ENCODE measurements around the gene BRAF.
"Not testable (repeated sequence)": the region's sequence is repeated elsewhere in the genome, so short reads cannot be mapped to it uniquely, and the experiment has no call there.

BRAF gene

GRCh38 chr7:140695381-140695780 is 229.3 kb downstream of the BRAF start:
- no peak for DNase-seq (ENCODE audit: low read depth, low spot score)
- TF ChIP-seq SUZ12 (IDR thresholded peaks at IDR 0.05; ENCODE audit: extremely low read depth, insufficient read depth, insufficient read length) (no peak), ZNF274 (IDR thresholded peaks at IDR 0.05; ENCODE audit: low read depth, low read length) (no peak), YY1 (IDR thresholded peaks at IDR 0.05; ENCODE audit: insufficient read depth, insufficient read length) (no peak)
- Histone ChIP-seq H3K9ac (ENCODE audit: insufficient read length, low read depth) (no peak overlapping the region), H3K9me3 (ENCODE audit: insufficient read depth, low read length) (no peaks in the 10 kb centered on the region), H3K27me3 (ENCODE audit: insufficient read depth, insufficient read length) (no peaks in the 10 kb centered on the region), H3K4me1 (ENCODE audit: insufficient read depth, insufficient read length) (no peaks in the 10 kb centered on the region), H3K36me3 (ENCODE audit: insufficient read depth, insufficient read length, low read length) (peaks cover 7% of the 10 kb centered on the region), H3K4me3 (ENCODE audit: insufficient read length, low read depth) (no peak overlapping the region)

DNA sequence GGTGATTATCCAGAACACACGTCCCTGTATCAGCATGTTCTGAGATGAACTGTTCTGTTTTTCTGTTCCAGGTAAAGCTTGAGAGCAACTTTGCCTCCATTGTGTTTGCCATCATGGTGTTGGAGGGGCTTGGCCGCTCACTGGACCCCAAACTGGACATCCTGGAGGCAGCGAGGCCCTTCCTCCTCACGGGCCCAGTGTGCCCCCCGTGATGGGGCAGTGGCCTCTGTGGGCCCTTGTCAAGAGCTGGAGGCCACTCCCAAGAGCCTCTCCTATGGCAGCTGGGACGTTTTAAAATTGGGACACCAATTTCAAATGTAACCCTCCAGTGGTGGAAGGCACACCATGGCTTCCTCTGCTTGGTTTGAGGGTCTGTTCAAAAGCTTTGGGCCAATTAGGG is 230.1 kb downstream of the BRAF start:
- H3K27me3 ChIP-seq (ENCODE audit: insufficient read depth, insufficient read length), result no peaks in the 10 kb centered on the region
- H3K9ac ChIP-seq (ENCODE audit: insufficient read length, low read depth), result no peak overlapping the region
- TF ChIP-seq SUZ12 (IDR thresholded peaks at IDR 0.05; ENCODE audit: extremely low read depth, insufficient read depth, insufficient read length), result no peak
- no peak for TF ChIP-seq YY1 (IDR thresholded peaks at IDR 0.05; ENCODE audit: insufficient read depth, insufficient read length)
- TF ChIP-seq ZNF274 (IDR thresholded peaks at IDR 0.05; ENCODE audit: low read depth, low read length), result no peak
- H3K4me3 ChIP-seq (ENCODE audit: insufficient read length, low read depth), result no peak overlapping the region
- no peaks in the 10 kb centered on the region for H3K4me1 ChIP-seq (ENCODE audit: insufficient read depth, insufficient read length)
- DNase-seq (ENCODE audit: low read depth, low spot score), result no peak
- no peaks in the 10 kb centered on the region for H3K9me3 ChIP-seq (ENCODE audit: insufficient read depth, low read length)
- peaks cover 10% of the 10 kb centered on the region for H3K36me3 ChIP-seq (ENCODE audit: insufficient read depth, insufficient read length, low read length)

- H3K36me3 ChIP-seq (ENCODE audit: insufficient read depth, insufficient read length, low read length), result not testable (repeated sequence)
Observed at GRCh38 chr7:140693849-140694248, 230.9 kb downstream of the BRAF start.

GRCh38 chr7:140691376-140692045 is 233.2 kb downstream of the BRAF start:
- no peak overlapping the region for H3K4me3 ChIP-seq (ENCODE audit: insufficient read length, low read depth)
- no peak for DNase-seq (ENCODE audit: low read depth, low spot score)
- H3K36me3 ChIP-seq (ENCODE audit: insufficient read depth, insufficient read length, low read length), result peaks cover 8% of the 10 kb centered on the region
- no peaks in the 10 kb centered on the region for H3K9me3 ChIP-seq (ENCODE audit: insufficient read depth, low read length)
- H3K9ac ChIP-seq (ENCODE audit: insufficient read length, low read depth), result no peak overlapping the region
- TF ChIP-seq YY1 (IDR thresholded peaks at IDR 0.05; ENCODE audit: insufficient read depth, insufficient read length) (no peak), SUZ12 (IDR thresholded peaks at IDR 0.05; ENCODE audit: extremely low read depth, insufficient read depth, insufficient read length) (no peak), ZNF274 (IDR thresholded peaks at IDR 0.05; ENCODE audit: low read depth, low read length) (no peak)
- H3K27me3 ChIP-seq (ENCODE audit: insufficient read depth, insufficient read length), result no peaks in the 10 kb centered on the region
- H3K4me1 ChIP-seq (ENCODE audit: insufficient read depth, insufficient read length), result no peaks in the 10 kb centered on the region

More at GRCh38 chr7:140693849-140694248, 230.9 kb downstream of the BRAF start:
- not testable (repeated sequence) for DNase-seq (ENCODE audit: low read depth, low spot score); H3K4me1 ChIP-seq (ENCODE audit: insufficient read depth, insufficient read length); H3K9ac ChIP-seq (ENCODE audit: insufficient read length, low read depth); H3K27me3 ChIP-seq (ENCODE audit: insufficient read depth, insufficient read length); H3K4me3 ChIP-seq (ENCODE audit: insufficient read length, low read depth); H3K9me3 ChIP-seq (ENCODE audit: insufficient read depth, low read length)

- no peaks in the 10 kb centered on the region for H3K4me1 ChIP-seq (ENCODE audit: insufficient read depth, insufficient read length)
- H3K4me3 ChIP-seq (ENCODE audit: insufficient read length, low read depth), result no peak overlapping the region
- H3K9me3 ChIP-seq (ENCODE audit: insufficient read depth, low read length), result no peaks in the 10 kb centered on the region
- TF ChIP-seq YY1 (IDR thresholded peaks at IDR 0.05; ENCODE audit: insufficient read depth, insufficient read length) (no peak), SUZ12 (IDR thresholded peaks at IDR 0.05; ENCODE audit: extremely low read depth, insufficient read depth, insufficient read length) (no peak), ZNF274 (IDR thresholded peaks at IDR 0.05; ENCODE audit: low read depth, low read length) (no peak)
- DNase-seq (ENCODE audit: low read depth, low spot score), result no peak
- peaks cover 5% of the 10 kb centered on the region for H3K36me3 ChIP-seq (ENCODE audit: insufficient read depth, insufficient read length, low read length)
- no peak overlapping the region for H3K9ac ChIP-seq (ENCODE audit: insufficient read length, low read depth)
- no peaks in the 10 kb centered on the region for H3K27me3 ChIP-seq (ENCODE audit: insufficient read depth, insufficient read length)
Observed at GRCh38 chr7:140689199-140690152, 235.3 kb downstream of the BRAF start.

DNA sequence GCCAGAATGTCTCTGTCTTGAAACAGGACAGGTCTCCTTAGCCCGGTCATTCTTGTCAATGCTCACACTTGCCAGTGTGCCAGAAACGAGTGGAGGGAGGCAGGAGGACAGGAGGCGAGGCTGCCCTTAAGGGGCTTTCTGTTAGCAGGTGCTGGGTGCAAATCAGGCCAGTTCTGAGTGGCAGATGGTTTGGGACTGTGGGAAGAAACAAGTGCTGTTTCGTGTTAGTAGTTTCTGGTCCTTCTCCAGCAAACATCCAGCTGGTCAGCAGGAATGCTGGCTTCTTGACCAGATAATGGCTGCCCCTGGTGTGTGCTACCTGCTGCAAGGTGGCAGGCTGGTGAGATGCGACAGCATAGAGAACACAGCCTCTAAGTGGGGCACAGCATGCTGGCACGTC is 236.4 kb downstream of the BRAF start:
- no peak for DNase-seq (ENCODE audit: low read depth, low spot score)
- no peaks in the 10 kb centered on the region for H3K27me3 ChIP-seq (ENCODE audit: insufficient read depth, insufficient read length)
- H3K9me3 ChIP-seq (ENCODE audit: insufficient read depth, low read length), result no peaks in the 10 kb centered on the region
- no peak overlapping the region for H3K4me3 ChIP-seq (ENCODE audit: insufficient read length, low read depth)
- peaks cover 5% of the 10 kb centered on the region for H3K36me3 ChIP-seq (ENCODE audit: insufficient read depth, insufficient read length, low read length)
- H3K9ac ChIP-seq (ENCODE audit: insufficient read length, low read depth), result no peak overlapping the region
- peaks cover 3% of the 10 kb centered on the region for H3K4me1 ChIP-seq (ENCODE audit: insufficient read depth, insufficient read length)
- no peak for TF ChIP-seq ZNF274 (IDR thresholded peaks at IDR 0.05; ENCODE audit: low read depth, low read length)
- TF ChIP-seq YY1 (IDR thresholded peaks at IDR 0.05; ENCODE audit: insufficient read depth, insufficient read length), result no peak
- no peak for TF ChIP-seq SUZ12 (IDR thresholded peaks at IDR 0.05; ENCODE audit: extremely low read depth, insufficient read depth, insufficient read length)

GRCh38 chr7:140686921-140687320 is 237.8 kb downstream of the BRAF start:
- no peak for DNase-seq (ENCODE audit: low read depth, low spot score)
- TF ChIP-seq YY1 (IDR thresholded peaks at IDR 0.05; ENCODE audit: insufficient read depth, insufficient read length) (no peak), ZNF274 (IDR thresholded peaks at IDR 0.05; ENCODE audit: low read depth, low read length) (no peak), SUZ12 (IDR thresholded peaks at IDR 0.05; ENCODE audit: extremely low read depth, insufficient read depth, insufficient read length) (no peak)
- H3K4me1 ChIP-seq (ENCODE audit: insufficient read depth, insufficient read length), result peaks cover 3% of the 10 kb centered on the region
- H3K27me3 ChIP-seq (ENCODE audit: insufficient read depth, insufficient read length), result no peaks in the 10 kb centered on the region
- H3K9me3 ChIP-seq (ENCODE audit: insufficient read depth, low read length), result no peaks in the 10 kb centered on the region
- peaks cover 5% of the 10 kb centered on the region for H3K36me3 ChIP-seq (ENCODE audit: insufficient read depth, insufficient read length, low read length)
- H3K4me3 ChIP-seq (ENCODE audit: insufficient read length, low read depth), result no peak overlapping the region
- H3K9ac ChIP-seq (ENCODE audit: insufficient read length, low read depth), result no peak overlapping the region
